Neural cell (in vitro differentiated cells): ENCODE measurements around the gene C5orf52. TPM values are rescaled to one million over a fixed set of nuclear protein-coding genes. Genes with fewer than 3 reads are reported as not detected.

Experiments used
- H2AFZ ChIP-seq: fragments of 200-600, 300-800 bp; sonication (generic), shearing (Covaris generic); 2 replicates; pipeline ENCODE4 v1.6.0; 2014; ENCODE audit warnings: low read depth, mild to moderate bottlenecking, antibody characterized with exemption, low read length, moderate library complexity
- H3F3A ChIP-seq: fragments of 200-600 bp; shearing (Covaris generic); 2 replicates; pipeline ENCODE4 v1.6.1; 2016; ENCODE audit warnings: mild to moderate bottlenecking, moderate library complexity, mixed read lengths, antibody characterized with exemption, low read length; ENCODE audit not compliant: insufficient read depth, poor library complexity, severe bottlenecking
- H3K27ac ChIP-seq: fragments of 200-600, 300-800 bp; sonication (generic), shearing (Covaris generic); 2 replicates; pipeline ENCODE4 v1.5.1; 2014; ENCODE audit warnings: mild to moderate bottlenecking, low read length, moderate library complexity
- H3K27me3 ChIP-seq: fragments of 300-800, 200-600 bp; sonication (generic), shearing (Covaris generic); 2 replicates; pipeline ENCODE4 v1.6.0; 2014; ENCODE audit warnings: mild to moderate bottlenecking, low read depth, low read length, moderate library complexity; ENCODE audit not compliant: insufficient read depth
- H3K36me3 ChIP-seq: fragments of 300-800, 200-600 bp; sonication (generic), shearing (Covaris generic); 2 replicates; pipeline ENCODE4 v1.5.1; 2014; ENCODE audit warnings: mild to moderate bottlenecking, antibody characterized with exemption, low read length, moderate library complexity; ENCODE audit not compliant: insufficient read depth
- H3K4me2 ChIP-seq: fragments of 300-800, 200-600 bp; sonication (generic), shearing (Covaris generic); 2 replicates; pipeline ENCODE4 v1.6.0; 2014; ENCODE audit warnings: mild to moderate bottlenecking, low read length
- H3K4me3 ChIP-seq: fragments of 300-800, 200-600 bp; sonication (generic), shearing (Covaris generic); 2 replicates; pipeline ENCODE4 v1.5.1; 2014; ENCODE audit warnings: mild to moderate bottlenecking, low read length, moderate library complexity
- H3K79me2 ChIP-seq: fragments of 200-600 bp; shearing (Covaris generic); replicated peaks from 2 replicates; pipeline ENCODE4 v1.6.0; 2014; ENCODE audit warnings: mild to moderate bottlenecking, low read length, moderate library complexity; ENCODE audit not compliant: insufficient read depth
- H3K9ac ChIP-seq: fragments of 300-800, 200-600 bp; sonication (generic), shearing (Covaris generic); 2 replicates; pipeline ENCODE4 v1.6.1; 2016; ENCODE audit warnings: mild to moderate bottlenecking, low read length, mixed read lengths
- H3K9me2 ChIP-seq: fragments of 200-600 bp; shearing (Covaris generic); 2 replicates; pipeline ENCODE4 v1.6.1; 2016; ENCODE audit warnings: mild to moderate bottlenecking, low read length, mixed read lengths; ENCODE audit not compliant: insufficient read depth
- H3K9me3 ChIP-seq: fragments of 200-600, 300-800 bp; sonication (generic), shearing (Covaris generic); 2 replicates; pipeline ENCODE4 v1.6.1; 2016; ENCODE audit warnings: mild to moderate bottlenecking, mixed run types, low read length, moderate library complexity, mixed read lengths
- H4K20me1 ChIP-seq: fragments of 200-600 bp; shearing (Covaris generic); 2 replicates; pipeline ENCODE4 v1.6.1; 2016; ENCODE audit warnings: mild to moderate bottlenecking, mixed run types; ENCODE audit not compliant: insufficient read depth
- EP300 ChIP-seq: fragments of 450-650 bp; conservative IDR thresholded peaks from 2 replicates; pipeline ENCODE4 v1.6.1; 2014; ENCODE audit warnings: antibody characterized with exemption, mild to moderate bottlenecking, moderate library complexity; ENCODE audit not compliant: poor library complexity, severe bottlenecking
- EZH2 ChIP-seq: fragments of 200-600, 300-800 bp; shearing (Covaris generic), sonication (generic); IDR thresholded peaks from 2 replicates; pipeline ENCODE4 v1.6.1; 2014; ENCODE audit warnings: antibody characterized with exemption, low read length, borderline replicate concordance, mild to moderate bottlenecking; ENCODE audit not compliant: insufficient read depth, poor library complexity, severe bottlenecking
- MXI1 ChIP-seq: fragments of 450-650 bp; conservative IDR thresholded peaks from 2 replicates; pipeline ENCODE4 v1.6.1; 2014; ENCODE audit warnings: antibody characterized with exemption, mild to moderate bottlenecking; ENCODE audit not compliant: poor library complexity, severe bottlenecking
- POLR2AphosphoS5 ChIP-seq: IDR thresholded peaks from 2 replicates; pipeline ENCODE4 v1.6.1; 2012
- RAD21 ChIP-seq: fragments of 450-650 bp; conservative IDR thresholded peaks from 2 replicates; pipeline ENCODE4 v1.6.1; 2014; ENCODE audit warnings: antibody characterized with exemption, mild to moderate bottlenecking, moderate library complexity
- REST ChIP-seq: IDR thresholded peaks from 2 replicates; pipeline ENCODE4 v1.6.1; 2012; ENCODE audit warnings: borderline replicate concordance
- SMC3 ChIP-seq: fragments of 450-650 bp; conservative IDR thresholded peaks from 2 replicates; pipeline ENCODE4 v1.6.1; 2014; ENCODE audit warnings: antibody characterized with exemption, mild to moderate bottlenecking, moderate library complexity; ENCODE audit not compliant: poor library complexity
- TAF1 ChIP-seq: IDR thresholded peaks from 2 replicates; pipeline ENCODE4 v1.6.1; 2012; ENCODE audit warnings: low read depth
- polyA plus RNA-seq: library from polyadenylated mRNA; depleted of rRNA; stranded (reverse); fragments of >200 nt; gene quantifications from 2 replicates; pipeline ENCODE4 v1.2.3, GENCODE V29; 2014
- TF ChIP-seq, protein P1 (sequence below): fragments of 450-650 bp; IDR thresholded peaks from 2 replicates; pipeline ENCODE4 v1.5.1; 2014; ENCODE audit warnings: antibody characterized with exemption, mild to moderate bottlenecking, moderate library complexity; ENCODE audit not compliant: poor library complexity, severe bottlenecking

C5orf52 gene
- polyA plus RNA-seq, 1 donor from 2014 or later: not detected

- TF ChIP-seq, protein P1, sequence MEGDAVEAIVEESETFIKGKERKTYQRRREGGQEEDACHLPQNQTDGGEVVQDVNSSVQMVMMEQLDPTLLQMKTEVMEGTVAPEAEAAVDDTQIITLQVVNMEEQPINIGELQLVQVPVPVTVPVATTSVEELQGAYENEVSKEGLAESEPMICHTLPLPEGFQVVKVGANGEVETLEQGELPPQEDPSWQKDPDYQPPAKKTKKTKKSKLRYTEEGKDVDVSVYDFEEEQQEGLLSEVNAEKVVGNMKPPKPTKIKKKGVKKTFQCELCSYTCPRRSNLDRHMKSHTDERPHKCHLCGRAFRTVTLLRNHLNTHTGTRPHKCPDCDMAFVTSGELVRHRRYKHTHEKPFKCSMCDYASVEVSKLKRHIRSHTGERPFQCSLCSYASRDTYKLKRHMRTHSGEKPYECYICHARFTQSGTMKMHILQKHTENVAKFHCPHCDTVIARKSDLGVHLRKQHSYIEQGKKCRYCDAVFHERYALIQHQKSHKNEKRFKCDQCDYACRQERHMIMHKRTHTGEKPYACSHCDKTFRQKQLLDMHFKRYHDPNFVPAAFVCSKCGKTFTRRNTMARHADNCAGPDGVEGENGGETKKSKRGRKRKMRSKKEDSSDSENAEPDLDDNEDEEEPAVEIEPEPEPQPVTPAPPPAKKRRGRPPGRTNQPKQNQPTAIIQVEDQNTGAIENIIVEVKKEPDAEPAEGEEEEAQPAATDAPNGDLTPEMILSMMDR: no peak
- TF ChIP-seq TAF1 (no peak), POLR2AphosphoS5 (no peak), SMC3 (no peak), RAD21 (no peak), EZH2 (no peak), REST (no peak), MXI1 (no peak), EP300 (no peak)
- H3K9me3 ChIP-seq: no peaks in the 10 kb centered on the region
- H2AFZ ChIP-seq: no peak overlapping the region
- no peak overlapping the region for H3K4me2 ChIP-seq
- H3K4me3 ChIP-seq: no peak overlapping the region
- H3K9me2 ChIP-seq: no peaks in the 10 kb centered on the region
- H3K27me3 ChIP-seq: no peaks in the 10 kb centered on the region
- no peaks in the 10 kb centered on the region for H3F3A ChIP-seq
- no peaks in the 10 kb centered on the region for H4K20me1 ChIP-seq
- no peak overlapping the region for H3K9ac ChIP-seq
- H3K36me3 ChIP-seq: no peaks in the 10 kb centered on the region
- no peak overlapping the region for H3K27ac ChIP-seq
- H3K79me2 ChIP-seq: no peaks in the 10 kb centered on the region
Observed at GRCh38 chr5:157679801-157680200, 8.5 kb downstream of the C5orf52 start.

DNA sequence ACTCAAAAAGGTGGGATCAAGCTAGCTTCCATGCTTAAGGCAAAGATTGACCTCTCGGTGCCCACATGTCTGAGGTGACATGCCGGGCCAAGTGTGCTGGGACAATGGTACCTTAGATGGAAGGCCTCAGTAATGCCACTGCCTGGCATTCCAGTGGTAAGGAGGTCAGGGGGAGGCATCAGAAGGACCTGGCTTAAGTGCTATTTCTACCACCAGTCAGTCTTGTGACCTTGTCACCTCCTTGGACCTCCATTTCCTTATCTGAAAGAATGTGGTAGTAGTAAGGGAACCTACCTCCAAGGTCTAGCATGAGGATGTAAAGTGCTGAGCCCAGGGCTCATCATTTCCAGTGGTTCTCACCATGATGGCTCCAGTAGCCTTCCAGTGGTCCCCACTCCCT lies 8.9 kb downstream of the C5orf52 start:
- H3F3A ChIP-seq: no peaks in the 10 kb centered on the region
- H3K36me3 ChIP-seq: no peaks in the 10 kb centered on the region
- no peak overlapping the region for H3K4me3 ChIP-seq
- H4K20me1 ChIP-seq: no peaks in the 10 kb centered on the region
- H3K27ac ChIP-seq: no peak overlapping the region
- H2AFZ ChIP-seq: no peak overlapping the region
- TF ChIP-seq SMC3: no peak
- no peak for TF ChIP-seq MXI1
- TF ChIP-seq EP300: no peak
- no peak for TF ChIP-seq REST
- TF ChIP-seq TAF1: no peak
- TF ChIP-seq, protein P1: no peak
- no peak for TF ChIP-seq POLR2AphosphoS5
- no peak for TF ChIP-seq RAD21
- TF ChIP-seq EZH2: no peak
- no peaks in the 10 kb centered on the region for H3K9me3 ChIP-seq
- H3K79me2 ChIP-seq: no peaks in the 10 kb centered on the region
- no peaks in the 10 kb centered on the region for H3K9me2 ChIP-seq
- no peak overlapping the region for H3K9ac ChIP-seq
- H3K4me2 ChIP-seq: no peak overlapping the region
- no peaks in the 10 kb centered on the region for H3K27me3 ChIP-seq
